ENCODE results near the gene PRR36. TPM values are rescaled to one million over a fixed set of nuclear protein-coding genes. Genes with fewer than 3 reads are reported as not detected.

Gene PRR36
- polyA plus RNA-seq, 10 donors: 0.07 to 0.49 (median 0.30) TPM

DNA sequence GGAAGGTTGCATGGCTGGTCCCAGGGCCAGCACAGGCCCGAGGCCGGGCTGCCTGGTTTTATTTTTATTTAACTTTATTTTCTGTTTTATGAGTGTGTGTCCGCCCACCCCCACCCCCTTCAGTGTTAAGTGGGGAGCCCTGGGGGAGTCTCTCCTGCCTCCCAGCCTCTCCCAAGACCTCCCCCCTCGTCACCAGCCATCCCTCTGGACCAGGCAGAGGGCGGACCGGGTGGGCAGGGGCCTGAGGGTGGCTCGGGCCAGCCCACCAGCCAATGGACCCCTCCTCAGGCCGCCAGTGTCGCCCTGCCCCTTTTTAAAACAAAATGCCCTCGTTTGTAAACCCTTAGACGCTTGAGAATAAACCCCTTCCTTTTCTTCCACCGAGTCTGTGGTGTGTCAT is 39.9 kb upstream of the PRR36 start:
- DNase-seq: no peak

DNA sequence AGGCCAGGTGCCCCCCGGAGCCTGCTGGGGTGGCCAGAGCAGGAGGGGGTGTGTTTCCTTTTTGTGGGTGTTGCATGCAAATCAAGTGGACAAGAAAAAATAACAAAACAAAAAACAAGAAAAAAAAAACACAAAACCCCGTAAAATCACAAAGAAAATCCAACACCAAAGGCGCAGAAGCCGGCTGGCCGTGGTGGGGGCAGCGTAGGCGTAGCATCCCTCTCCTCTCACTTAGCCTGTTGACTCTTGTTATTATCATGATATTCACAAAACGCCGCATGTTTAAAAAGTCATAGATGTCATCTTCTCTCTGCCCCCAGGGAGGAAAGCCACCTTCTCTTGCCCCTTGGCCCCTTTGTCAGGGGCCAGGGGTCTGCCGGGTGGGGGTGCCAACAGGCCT is 39.5 kb upstream of the PRR36 start:
- no peak for DNase-seq

DNA sequence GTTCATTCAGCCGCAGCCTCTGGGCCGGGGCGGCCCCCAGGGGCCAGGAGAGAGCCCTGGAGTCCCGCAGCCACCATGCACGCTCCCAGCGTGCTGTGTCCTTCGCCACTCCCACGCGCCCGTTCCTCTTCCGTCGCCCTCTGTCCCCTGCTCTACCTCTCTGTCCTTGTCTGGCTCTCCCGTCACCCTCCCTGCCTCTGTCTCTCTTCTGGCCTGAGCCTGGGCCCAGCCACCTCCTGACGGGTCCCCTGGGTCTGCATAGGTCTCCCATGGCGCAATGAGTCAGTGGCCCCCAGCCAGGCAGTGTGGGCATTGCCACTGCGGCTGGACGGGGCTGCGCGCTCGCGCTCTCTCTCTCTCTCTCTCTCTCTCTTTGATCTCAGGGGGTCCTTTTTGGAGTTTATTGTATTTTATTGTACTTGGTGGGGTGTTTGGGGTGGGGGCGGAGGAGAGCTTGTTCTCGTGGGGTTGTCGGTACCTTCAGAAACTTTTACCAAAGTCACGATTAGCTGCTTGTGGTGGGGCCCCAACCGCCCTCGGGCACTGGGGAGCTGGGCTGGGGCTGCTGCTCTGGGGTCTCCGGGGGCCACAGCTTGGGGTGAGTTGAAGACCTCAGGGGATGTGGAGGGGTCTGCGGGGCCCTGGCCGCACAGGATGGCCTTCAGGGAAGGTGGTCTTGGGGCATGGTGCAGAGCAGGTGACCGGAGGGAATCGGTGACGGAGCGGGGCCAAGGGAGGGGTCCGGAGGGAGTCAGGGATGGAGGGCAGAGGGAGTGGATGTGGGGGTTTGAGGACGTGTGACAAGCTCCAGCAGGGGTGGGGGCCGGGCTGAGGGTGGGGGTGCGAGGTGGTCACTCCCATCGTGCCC is 38.7 kb upstream of the PRR36 start:
- DNase-seq: no peak

DNA sequence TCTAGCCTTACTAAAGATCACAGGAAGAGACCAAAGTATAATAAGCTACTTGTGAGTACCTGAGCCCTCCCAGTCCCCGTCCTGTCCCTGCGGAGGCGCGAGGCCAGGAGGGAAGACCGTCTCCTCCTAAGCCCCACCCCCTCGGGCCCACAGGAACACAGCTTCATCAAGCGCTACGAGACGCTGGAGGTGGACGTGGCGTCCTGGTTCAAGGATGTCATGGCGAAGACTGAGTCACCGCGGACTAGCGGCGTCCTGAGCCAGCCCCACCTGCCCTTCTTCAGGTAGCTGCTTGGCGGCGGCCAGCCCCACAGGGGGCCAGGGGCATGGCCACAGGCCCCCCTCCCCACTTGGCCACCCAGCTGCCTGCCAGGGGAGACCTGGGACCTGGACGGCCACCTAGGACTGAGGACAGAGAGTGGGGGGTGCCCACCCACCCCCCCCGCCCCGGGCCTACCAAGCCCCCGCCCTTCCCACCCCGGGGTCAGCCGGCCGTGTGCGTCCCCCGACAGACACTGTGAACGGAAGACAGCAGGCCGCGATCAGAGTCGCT is 38.0 kb upstream of the PRR36 start:
- no peak for DNase-seq

DNA sequence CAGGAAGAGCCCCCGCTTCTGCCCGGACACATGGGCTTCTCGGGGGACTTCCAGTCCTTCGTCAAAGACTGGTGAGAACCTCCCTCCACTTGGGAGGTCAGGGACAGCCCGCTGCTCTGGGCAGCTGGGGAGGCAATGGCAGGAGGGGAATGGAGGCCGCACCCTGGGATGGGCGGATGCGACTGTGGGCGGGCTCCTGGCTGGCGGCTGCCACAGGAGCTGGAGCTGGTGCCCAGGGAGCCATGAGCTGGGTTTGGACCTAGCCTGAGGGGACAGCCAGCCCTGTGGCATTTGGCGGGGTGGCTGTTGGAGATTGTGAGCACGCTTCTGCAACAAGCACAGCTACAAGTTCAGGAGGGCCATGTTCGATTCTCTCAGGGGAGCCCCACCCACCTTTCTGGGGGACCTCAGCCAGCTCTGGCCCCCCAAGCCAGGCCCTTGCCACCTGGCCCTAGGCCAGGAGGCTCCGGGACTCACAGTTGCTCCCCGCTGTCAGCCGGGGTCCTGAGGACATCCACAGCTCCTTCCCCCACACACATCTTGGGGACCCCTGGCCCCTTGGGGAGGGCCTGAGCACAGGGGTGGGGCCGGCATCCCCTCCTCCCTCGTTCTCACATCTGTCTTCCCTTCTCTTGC is 37.4 kb upstream of the PRR36 start:
- DNase-seq: no peak

DNA sequence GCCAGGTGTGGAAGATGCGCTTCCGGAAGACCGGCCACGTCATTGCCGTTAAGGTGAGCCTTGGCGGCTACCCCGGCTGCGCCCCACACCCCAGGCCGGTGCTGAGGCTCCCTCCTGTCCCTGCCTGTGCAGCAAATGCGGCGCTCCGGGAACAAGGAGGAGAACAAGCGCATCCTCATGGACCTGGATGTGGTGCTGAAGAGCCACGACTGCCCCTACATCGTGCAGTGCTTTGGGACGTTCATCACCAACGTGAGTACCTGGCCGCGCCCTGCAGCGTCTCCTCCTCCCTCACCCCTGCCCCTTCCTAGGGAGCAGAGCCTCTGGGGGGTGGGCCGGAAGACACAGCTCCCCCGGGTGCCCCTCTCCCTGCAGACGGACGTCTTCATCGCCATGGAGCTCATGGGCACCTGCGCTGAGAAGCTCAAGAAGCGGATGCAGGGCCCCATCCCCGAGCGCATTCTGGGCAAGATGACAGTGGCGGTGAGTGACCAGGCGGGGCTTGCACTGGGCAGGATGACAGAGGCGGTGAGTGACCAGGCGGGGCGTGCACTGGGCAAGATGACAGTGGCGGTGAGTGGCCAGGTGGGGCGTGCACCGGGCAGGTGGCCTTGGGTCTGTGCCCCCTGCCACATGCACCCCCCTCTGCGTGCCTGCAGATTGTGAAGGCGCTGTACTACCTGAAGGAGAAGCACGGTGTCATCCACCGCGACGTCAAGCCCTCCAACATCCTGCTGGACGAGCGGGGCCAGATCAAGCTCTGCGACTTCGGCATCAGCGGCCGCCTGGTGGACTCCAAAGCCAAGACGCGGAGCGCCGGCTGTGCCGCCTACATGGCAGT is 36.4 kb upstream of the PRR36 start:
- DNase-seq: no peak

DNA sequence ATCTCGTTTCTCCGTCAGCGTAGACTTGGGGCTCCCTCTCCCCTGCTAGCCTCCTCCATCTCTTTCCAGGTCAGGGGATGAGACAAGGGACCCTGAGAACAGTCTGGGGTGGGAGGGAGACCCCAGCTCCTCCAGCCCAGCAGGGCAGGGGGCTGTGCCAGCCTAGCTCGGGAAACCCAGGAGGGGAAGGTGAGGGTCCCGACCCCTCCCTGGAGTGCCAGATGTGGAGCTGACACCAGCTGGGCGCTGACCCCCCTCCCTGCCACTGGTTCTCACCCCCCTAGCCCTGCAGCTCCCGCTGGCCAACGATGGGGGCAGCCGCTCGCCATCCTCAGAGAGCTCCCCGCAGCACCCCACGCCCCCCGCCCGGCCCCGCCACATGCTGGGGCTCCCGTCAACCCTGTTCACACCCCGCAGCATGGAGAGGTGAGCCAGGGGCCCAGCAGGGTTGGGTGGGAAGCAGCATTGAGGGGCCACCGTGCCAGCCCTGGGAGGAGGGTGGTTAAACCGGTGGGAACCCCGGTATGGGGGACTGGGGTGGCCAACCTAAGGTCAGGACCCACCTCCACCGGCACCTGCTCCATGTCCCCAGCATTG is 35.4 kb upstream of the PRR36 start:
- DNase-seq: no peak

DNA sequence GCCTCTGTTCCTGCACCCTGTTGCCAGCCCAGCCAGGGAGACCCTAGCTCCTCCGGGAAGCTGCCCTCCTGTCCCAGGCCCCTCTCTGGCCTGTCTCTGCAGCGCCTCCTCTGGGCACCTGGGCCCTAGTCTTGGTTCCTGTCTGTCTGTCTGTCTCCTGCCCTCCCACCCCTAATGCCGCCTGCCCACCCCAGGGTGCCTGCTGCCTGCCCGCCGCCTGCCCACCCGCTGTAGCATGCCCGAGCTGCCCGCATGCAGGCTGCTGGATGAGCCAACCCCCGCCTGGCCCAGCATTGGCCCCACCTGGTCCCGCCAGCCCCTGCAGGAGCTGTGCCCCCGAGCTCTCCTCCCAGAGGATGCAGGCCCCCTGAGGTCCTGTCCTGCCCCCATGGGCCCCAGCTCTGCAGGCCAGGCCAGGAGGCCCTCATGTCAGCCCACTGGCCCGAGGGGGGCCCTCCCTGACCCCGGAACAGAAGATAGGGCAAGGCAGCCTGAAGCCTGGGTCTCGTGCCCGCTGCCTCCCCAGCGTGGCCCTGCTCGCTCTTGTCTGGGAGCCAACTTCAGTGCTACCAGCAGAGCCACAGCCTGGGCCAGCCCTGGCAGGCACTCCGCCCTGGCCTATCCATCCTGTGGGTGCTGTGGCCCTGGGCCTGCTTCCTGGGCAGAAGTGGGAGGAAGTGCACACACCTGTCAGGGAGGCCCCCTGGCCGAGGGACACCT is 34.7 kb upstream of the PRR36 start:
- no peak for DNase-seq

DNA sequence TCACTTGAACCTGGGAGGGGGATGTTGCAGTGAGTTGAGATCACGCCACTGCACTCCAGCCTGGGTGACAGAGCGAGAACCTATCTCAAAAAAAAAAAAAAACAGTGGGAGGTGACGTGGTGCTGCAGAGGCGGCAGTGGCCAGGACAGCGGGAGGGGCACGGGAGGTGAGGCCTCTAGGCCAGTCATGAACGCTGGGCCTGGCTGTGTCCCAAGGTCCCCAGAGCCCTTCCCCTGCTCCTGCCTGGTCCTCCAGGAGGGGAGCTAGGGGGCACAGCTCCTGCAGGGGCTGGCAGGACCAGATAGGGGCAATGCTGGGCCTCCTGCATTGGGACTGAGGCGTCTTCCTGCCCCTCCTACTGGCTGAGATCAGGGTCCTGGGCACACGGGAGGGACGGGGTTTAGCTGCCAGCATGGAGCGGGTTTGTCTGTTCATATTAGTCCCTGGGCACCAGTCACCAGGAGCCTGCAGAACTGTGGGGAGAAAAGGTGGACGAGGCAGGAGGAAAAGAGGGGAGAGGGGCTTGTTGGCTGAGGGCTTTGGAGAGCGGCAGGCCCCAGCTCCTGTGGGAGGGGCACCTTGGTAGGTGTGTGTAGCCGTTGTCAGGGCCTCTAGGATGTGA is 34.0 kb upstream of the PRR36 start:
- no peak for DNase-seq

DNA sequence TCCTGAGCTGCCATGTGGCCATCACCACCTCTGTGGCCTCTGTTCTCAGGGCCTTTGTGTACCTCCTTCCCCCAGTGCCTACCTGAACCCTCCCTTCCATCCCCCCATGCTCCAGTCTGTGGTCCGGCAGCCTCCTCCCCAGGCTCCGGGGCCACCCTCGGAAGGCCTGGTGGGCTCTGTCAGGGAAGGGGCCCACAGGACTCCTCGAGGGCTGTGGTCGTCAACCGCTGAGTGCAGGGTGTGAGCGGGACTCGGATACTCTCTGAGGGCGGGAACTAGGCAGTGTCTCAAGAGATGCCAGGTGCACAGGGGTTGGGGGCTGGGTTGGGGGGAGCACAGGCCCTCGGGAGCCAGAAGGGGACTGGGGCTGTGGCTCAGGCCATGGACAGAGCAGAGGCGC is 33.4 kb upstream of the PRR36 start:
- no peak for DNase-seq

DNA sequence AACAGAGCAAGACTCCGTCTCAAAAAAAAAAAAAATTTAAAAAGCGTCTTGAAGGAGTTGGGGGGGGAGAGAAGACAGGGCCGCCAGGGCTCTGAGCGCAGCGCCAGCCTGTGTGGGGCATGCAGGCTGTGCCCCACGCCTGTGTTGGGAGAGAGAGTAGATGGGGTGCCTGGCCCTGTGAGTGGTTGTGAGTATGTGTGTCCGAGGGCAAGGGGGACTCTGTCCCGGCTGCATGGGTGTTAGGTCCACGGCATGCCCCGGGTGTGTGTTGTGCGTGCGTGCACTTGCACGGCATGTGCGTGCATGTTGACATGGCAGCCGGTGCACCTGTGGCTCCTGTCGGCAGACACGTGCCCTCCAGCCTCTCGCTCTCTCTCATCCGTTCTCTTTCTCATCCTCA is 32.9 kb upstream of the PRR36 start:
- DNase-seq: no peak

DNA sequence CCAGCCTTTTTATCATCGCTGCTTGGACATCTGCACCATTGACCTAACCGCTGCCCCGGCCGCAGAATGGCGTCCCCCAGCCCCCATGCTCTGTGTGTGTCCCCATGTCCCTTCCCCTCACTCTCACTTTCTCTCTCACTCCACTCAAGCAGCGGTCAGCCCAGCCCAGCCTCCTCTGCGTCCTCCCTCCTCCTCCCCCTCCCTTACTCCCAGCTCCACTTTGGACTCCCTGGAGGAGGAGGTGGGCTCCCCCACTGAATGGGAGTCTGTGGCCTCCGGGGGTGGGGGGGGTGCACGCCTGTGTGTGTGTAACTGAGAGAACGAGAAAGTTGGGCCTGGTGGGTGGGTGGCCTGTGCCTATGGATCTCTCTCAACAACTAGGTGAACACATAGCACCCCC is 31.7 kb upstream of the PRR36 start:
- peak in 1 of 3 donors; percentile 3 for DNase-seq

DNA sequence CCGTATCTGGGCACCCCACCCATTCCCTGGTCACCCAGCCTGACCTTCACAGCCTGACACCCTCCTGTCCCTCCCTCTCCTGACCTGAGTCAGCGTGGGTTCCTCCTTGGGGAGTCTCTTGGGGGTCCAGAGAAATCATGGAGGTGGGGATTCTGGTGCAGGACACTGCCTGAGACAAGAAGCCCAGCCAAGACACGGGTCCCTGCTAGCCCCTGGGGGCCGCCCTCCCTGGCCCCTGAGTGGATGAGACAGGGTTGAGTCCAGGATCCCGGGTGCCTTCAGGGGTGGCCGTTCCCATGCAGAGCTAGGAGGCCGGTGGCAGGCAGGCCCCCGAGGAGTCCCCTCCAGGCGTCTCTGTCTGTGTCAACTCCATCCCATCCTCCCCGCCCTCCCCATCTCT is 31.1 kb upstream of the PRR36 start:
- DNase-seq: peak in 1 of 3 donors; percentile 9

DNA sequence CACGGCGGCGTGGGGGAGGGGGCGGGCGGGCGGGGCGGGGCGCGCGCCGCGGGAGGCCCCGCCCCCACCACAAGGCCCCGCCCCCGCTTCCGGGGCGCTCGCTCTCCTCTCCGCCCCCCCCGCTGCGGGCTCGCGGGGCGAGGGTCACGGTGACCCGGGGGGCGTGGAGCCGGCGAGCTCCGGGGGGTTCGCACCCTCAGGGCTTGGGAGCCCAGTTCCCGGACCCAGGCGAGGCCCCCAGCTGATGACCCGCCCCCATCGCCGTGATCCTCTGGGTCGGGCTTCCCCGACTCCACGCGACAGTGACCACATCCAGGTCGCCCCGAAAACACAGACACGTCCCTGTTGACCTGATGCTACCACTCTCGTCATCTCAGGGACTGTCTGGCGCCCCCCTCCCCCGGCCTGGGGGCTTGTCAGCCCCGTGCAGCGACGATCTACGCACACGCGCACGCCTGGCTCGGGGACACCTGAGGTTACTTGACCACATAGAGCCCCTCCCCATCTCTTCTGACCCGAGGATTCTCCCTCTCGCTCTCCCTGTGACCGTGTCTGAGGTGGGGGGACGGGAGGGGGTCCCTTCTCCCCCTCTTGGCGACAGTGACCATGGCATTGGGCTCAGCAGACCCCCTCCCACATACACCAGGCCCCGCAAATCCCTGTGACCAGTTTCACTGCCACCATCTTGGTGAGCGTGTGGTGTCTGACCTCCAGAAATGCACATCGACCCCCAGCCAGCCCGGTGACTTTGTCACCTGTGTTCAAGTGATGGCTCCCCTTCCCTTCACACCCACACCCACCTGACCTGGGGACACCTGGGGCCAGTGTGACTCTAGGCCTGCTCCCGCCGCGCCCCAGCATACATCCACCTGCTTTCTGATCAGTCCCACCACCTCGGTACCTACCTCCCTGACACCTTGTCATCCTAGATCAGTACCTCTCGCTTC is 30.2 kb upstream of the PRR36 start:
- DNase-seq: peak in 2 of 3 donors; percentile 49 to 77

DNA sequence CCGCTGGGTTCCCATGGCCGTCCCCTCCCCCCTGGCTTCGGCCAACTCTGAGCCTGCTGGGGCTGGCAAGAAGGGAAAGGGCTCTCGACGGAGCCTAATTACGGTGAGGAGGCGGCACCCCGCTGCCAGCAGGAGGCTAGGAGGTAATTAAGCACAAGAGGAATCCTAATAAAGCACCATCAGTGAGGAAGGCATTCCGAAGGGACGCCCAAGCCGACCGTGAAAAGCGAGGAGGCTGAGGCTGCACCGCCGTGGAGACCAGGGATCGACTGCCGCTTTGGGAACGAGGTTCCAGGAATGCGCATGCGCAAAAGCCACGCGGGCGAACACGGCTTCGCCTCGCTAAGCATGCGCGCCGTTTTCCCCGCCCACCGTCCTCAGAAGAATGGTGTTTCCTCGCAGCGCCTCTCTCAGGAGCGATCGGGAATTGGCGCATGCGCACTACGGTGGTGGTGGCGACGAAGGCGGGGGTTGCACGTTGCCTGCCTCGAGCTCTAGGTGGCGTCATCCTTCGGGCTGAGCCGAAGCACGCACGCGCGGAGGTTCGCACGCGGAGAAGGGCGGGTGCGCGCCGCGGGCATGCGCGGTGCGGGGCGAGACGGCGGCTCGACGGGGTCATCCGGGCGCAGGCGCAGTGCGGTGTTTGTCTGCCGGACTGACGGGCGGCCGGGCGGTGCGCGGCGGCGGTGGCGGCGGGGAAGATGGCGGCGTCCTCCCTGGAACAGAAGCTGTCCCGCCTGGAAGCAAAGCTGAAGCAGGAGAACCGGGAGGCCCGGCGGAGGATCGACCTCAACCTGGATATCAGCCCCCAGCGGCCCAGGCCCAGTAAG is 29.3 kb upstream of the PRR36 start, which contains the start of gene MAP2K7:
Gene MAP2K7, plus strand, starts transcription at position 634 of the 830 bp plus-strand sequence. Its CDS starts 68 bp downstream, at position 702.
- peak; percentile 99 to 100 (median 100) for DNase-seq

DNA sequence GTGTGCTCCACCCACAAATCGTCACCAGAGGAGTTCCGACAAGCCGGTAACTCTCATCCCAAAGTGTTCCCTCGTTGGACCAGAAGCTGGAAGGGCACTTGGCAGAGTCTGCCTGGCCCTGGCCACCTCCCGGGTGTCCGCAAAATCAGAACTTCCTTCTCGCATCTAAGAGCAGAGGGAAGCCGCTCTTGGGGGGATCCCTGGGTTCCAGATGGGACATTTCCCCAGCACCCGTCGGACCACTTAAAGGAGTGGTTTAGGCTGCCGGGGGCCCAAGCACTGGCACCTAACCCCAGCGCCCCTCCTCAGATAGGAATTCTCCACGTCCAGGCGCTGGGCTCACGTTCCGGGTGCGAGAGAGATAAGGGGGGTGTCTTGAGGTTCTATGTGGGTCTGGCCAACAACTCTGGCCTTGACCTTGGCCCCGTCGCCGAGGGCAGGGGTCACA is 28.6 kb upstream of the PRR36 start:
- DNase-seq: no peak

DNA sequence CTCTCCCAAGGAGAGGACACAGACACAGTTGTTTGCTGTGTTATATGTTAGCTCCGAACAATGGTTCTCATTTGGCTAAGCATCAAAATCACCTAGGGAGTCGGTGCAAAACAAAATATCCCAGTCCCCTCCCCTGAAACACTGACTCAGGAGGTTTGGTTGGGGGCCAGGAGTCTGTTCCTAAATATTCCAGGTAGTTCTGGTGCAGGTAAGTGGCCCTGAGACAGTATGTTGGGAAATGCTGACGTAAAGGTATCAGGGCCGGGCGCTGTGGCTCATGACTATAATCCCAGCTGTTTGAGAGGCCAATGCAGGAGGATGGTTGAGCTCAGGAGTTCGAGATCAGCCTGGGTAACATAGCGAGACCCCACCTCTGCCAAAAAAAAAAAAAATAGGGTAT is 27.1 kb upstream of the PRR36 start:
- DNase-seq: no peak

DNA sequence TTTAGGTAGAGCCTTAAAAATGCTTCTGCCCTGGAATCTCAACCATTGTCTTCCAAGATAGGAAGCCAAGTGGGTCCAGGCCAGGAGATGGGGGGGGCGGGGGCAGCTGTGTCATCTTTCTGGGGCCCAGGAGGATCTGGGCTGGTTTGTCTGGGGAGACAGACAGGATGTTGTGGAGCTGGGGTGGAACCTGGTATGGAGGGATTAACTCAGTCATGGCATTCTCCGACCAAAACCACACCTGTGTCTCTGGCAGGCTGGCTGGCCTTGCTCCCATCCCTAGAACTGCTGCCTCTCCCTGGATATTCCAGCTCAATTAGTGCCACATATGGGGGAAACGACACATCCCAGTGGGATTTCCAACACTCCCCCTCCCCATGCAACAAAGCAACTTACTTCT is 26.7 kb upstream of the PRR36 start:
- no peak for DNase-seq
